Neural cell (in vitro differentiated cells): ENCODE measurements around the gene DPM2.

Experiments
- CTCF ChIP-seq: fragments of 450-650 bp; IDR thresholded peaks from 2 replicates; pipeline ENCODE4 v1.5.1; 2014; ENCODE audit warnings: antibody characterized with exemption, mild to moderate bottlenecking, moderate library complexity; ENCODE audit not compliant: poor library complexity, severe bottlenecking
- EP300 ChIP-seq: fragments of 450-650 bp; conservative IDR thresholded peaks from 2 replicates; pipeline ENCODE4 v1.6.1; 2014; ENCODE audit warnings: antibody characterized with exemption, mild to moderate bottlenecking, moderate library complexity; ENCODE audit not compliant: poor library complexity, severe bottlenecking
- MXI1 ChIP-seq: fragments of 450-650 bp; conservative IDR thresholded peaks from 2 replicates; pipeline ENCODE4 v1.6.1; 2014; ENCODE audit warnings: antibody characterized with exemption, mild to moderate bottlenecking; ENCODE audit not compliant: poor library complexity, severe bottlenecking
- TF ChIP-seq, protein P1 (sequence below): IDR thresholded peaks from 2 replicates; pipeline ENCODE4 v1.6.1; 2012; ENCODE audit warnings: borderline replicate concordance

DNA sequence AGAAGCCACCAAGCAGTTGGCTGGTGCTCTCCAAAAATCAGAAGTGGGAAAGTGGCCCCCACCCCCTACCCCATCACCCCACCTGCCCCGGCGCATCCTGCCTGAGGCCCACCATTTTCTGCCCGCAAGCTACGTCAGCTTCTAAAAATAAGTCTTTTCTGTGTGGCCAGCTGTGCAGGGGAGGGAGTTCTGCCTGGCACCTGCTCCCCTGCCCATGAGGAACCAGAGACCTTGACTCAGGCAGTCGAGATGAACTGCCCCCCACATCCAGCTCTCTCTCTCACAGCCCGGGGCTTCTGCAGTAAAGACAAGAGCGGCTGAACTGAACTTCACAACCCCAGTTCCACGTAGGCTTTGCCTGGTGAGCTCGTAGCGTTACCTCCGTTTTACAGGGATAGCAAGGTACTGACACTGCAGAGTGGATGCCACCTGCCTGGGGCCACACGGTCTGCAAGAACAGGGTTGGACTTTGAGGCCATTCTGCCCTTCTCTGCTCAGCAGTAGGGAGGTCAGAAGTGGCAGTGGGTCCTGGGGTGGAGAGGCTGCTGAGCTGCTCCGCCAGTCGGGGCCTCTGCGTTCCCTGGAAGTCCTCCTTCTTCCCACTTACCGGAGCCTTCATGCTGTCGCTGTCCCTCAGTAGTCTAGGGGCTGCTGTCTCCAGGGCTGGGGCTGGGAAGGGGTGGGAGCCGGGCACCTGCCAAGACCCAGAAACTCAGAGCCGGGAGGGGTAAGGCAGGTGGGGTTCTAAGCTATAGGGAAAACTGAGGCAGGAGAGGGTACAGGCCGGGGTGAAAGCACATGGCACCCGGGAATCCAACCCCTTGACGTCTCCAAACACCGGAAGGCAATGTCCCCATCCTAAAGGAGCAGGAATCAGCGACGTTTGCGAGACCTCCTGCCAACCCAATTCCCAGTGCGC lies 21.6 kb downstream of the DPM2 start:
- TF ChIP-seq MXI1 (no peak), CTCF (no peak), EP300 (no peak)
- TF ChIP-seq, protein P1, sequence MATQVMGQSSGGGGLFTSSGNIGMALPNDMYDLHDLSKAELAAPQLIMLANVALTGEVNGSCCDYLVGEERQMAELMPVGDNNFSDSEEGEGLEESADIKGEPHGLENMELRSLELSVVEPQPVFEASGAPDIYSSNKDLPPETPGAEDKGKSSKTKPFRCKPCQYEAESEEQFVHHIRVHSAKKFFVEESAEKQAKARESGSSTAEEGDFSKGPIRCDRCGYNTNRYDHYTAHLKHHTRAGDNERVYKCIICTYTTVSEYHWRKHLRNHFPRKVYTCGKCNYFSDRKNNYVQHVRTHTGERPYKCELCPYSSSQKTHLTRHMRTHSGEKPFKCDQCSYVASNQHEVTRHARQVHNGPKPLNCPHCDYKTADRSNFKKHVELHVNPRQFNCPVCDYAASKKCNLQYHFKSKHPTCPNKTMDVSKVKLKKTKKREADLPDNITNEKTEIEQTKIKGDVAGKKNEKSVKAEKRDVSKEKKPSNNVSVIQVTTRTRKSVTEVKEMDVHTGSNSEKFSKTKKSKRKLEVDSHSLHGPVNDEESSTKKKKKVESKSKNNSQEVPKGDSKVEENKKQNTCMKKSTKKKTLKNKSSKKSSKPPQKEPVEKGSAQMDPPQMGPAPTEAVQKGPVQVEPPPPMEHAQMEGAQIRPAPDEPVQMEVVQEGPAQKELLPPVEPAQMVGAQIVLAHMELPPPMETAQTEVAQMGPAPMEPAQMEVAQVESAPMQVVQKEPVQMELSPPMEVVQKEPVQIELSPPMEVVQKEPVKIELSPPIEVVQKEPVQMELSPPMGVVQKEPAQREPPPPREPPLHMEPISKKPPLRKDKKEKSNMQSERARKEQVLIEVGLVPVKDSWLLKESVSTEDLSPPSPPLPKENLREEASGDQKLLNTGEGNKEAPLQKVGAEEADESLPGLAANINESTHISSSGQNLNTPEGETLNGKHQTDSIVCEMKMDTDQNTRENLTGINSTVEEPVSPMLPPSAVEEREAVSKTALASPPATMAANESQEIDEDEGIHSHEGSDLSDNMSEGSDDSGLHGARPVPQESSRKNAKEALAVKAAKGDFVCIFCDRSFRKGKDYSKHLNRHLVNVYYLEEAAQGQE, result no peak
